Astrocyte of the cerebellum (primary cell): ENCODE data around the gene MEGF6.

ENCODE experiments used
- DNase-seq: peaks from one replicate; pipeline ENCODE4 v3.0.0-alpha.2; 2011; ENCODE audit warnings: low read depth
- H3K4me3 ChIP-seq: 2 replicates; pipeline ENCODE4 v1.5.1; 2011; ENCODE audit warnings: mild to moderate bottlenecking, low read depth, low read length, moderate library complexity
- in situ Hi-C: cut with HindIII; loops from 2 replicates; pipeline ENCODE4 v1.10.0; 2017; ENCODE audit warnings: low sequenced_read_pairs
- TF ChIP-seq, protein P1 (sequence below): IDR thresholded peaks from 2 replicates; pipeline ENCODE4 v1.5.1; 2012; ENCODE audit warnings: low read length, low read depth, moderate library complexity, mild to moderate bottlenecking; ENCODE audit errors: missing control alignments

Gene MEGF6

DNA sequence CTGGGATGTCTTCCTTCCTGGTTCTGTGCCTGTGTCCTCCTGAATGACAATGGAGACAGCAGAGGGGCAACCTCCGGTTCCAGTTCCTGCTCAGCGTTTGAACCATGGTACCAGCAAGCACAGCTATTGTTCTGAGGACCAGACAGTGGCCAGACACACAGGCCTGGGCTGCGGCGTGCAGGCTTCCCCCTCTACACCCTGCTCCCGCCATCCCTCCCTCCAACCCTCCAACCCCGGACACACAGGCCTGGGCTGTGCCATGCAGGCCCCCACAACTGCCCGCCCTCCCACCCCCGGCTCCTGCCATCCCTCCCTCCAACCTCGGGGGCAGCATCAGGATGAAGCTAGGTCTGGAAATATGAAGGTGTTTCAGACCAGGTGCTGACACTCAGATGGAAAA, 5.6 kb upstream of the MEGF6 start:
- in situ Hi-C loops, result no loop called here
- TF ChIP-seq, protein P1, sequence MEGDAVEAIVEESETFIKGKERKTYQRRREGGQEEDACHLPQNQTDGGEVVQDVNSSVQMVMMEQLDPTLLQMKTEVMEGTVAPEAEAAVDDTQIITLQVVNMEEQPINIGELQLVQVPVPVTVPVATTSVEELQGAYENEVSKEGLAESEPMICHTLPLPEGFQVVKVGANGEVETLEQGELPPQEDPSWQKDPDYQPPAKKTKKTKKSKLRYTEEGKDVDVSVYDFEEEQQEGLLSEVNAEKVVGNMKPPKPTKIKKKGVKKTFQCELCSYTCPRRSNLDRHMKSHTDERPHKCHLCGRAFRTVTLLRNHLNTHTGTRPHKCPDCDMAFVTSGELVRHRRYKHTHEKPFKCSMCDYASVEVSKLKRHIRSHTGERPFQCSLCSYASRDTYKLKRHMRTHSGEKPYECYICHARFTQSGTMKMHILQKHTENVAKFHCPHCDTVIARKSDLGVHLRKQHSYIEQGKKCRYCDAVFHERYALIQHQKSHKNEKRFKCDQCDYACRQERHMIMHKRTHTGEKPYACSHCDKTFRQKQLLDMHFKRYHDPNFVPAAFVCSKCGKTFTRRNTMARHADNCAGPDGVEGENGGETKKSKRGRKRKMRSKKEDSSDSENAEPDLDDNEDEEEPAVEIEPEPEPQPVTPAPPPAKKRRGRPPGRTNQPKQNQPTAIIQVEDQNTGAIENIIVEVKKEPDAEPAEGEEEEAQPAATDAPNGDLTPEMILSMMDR, result no peak
- DNase-seq, result no peak
- H3K4me3 ChIP-seq, result no peak overlapping the region

DNA sequence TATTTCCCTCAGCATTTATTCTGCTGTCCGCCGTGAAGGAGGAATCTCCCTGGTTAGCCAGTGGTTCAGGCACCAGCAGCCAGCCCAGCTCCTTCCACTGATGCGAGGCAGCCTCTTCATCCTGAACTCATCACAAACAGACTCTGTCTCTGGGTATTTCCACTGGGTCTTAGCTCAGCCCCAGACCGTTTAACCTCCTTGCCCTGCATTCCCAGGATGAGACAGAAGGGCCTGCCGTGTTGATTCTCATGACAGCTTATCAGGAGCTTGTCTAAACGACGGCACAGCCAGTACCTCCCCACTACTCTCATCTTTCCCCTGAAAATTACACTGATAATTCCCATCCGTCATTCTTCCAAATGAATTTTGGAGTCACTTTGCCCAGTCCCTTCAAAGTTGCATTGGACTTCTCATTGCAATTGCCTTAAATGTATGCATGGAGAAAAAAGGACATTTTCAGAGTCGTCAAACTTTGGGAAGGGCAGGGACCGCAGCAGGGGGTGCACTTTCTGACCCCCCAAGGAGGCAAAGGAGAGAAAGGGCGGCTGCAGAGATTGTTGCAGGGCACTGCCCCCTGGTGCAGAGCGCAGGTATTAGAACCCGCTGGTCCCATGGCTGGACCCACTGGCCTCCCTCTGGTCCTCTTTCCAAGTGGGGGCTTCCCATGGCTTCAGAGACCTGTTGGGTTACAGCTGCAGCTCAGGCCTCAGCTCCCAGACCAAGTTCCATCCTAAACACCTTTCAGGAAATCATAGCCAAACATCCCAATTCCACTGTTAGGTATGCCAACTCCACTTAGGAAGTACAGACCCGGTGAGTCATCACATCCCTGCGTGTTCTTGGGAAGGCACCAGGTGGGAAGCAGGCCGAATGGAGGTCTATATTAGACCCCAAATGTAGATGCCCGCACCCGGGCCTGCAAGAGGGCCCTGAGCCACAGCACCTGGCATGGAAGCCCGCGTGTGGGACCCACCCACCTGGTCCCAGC, 3.7 kb upstream of the MEGF6 start:
- no peak overlapping the region for H3K4me3 ChIP-seq
- no peak for DNase-seq
- in situ Hi-C loops, result no loop called here
- TF ChIP-seq, protein P1, result peak; percentile 78

GRCh38 chr1:3612123-3612522, 815 bp upstream of the MEGF6 start:
- DNase-seq, result no peak
- TF ChIP-seq, protein P1, result no peak
- no peak overlapping the region for H3K4me3 ChIP-seq
- in situ Hi-C loops, result no loop called here

- TF ChIP-seq, protein P1, result no peak
- DNase-seq, result no peak
- in situ Hi-C loops, result no loop called here
- H3K4me3 ChIP-seq, result peak overlapping the region; percentile 33
These were observed 660 bp downstream of the MEGF6 start for GRCh38 chr1:3610527-3611169.

DNA sequence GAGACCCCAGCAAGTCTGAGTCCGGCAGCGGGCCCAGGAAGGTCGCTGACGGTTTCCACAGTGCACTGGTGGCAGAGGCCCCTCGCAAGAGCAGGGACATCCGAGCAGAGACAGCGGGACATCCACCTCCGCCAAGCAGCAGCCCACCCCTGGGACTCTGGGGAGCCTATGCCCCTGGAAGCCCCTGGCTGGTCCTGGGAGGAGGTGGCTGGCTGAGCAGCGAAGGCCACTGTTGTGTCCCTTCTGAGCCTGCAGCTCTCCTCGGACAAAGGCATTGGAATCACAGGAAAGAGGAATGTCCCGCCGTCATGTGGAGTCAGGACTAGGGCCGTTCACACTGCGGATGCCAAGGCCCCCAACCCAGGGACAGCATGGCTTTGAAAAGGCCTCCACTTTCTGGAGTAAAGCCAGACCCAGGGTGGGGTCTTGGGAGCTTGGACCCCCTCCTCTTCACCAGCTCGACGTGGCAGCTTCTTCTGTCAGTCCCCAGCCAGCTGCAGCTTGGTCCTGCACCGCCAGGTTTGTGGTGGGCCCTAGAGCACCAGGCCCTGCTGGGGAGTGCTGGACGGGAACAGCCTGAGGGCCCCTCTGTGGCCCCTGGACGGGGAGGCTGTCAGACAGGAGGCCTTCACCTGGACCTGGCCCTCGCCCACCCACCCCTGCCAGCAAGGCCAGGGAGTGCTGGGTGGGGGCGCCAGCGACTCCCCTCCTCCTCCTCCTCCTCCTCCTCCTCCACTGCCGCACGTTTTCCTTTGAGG, 1.4 kb downstream of the MEGF6 start:
- no peak for DNase-seq
- TF ChIP-seq, protein P1, result no peak
- no peak overlapping the region for H3K4me3 ChIP-seq
- in situ Hi-C loops, result no loop called here

DNA sequence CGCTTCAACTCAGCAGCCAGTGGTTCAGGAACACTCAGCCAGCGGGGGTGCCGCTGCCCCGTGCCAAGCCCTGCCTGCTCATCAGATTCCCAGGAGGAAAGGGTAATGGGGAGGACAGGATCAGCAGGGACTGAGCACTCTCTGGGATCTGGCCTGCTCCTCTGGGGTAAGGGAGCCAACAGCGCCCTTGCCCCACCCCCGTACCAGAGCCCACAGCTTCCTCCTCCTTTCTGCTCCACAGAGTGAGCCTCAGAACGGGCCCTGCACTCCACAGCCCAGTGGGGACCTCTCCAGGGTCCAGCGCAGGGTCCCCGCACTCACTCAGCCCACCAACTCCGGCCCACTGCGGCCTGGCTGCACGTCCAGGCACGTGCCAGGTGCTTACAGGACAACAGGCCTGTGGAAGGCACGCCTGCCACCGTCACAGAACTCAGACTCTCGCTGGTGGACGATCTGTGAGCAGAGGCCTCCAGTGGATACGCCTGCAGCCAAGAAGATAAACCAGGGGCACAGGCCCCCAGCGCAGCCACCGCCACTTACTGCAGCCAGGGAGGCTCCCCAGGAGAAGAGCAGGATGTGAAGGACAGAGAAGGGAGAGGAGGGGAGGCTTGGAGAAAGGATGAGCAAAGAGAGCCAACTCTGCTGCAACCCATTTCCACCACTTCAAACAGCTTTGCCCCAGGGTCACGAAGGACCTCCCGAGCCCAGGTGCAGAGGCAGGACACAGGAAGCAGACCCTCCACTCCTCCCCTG, 2.1 kb downstream of the MEGF6 start:
- in situ Hi-C loops, result no loop called here
- DNase-seq, result no peak
- no peak overlapping the region for H3K4me3 ChIP-seq
- TF ChIP-seq, protein P1, result no peak
